A673 (cell line): ENCODE results near the gene HOXA3.
A peak's percentile ranks its signal among the peaks of the same experiment; 100 is the strongest.

Experiments
- EZH2 ChIP-seq: fragments of 200-600 bp; sonication (generic); IDR thresholded peaks from 2 replicates; pipeline ENCODE4 v1.6.1; 2017; ENCODE audit warnings: borderline replicate concordance, low read depth, mild to moderate bottlenecking, mixed read lengths, antibody characterized with exemption, low read length; ENCODE audit not compliant: poor library complexity, severe bottlenecking
- TF ChIP-seq, protein P1 (sequence below): fragments of 300-800, 200-600 bp; sonication (generic); conservative IDR thresholded peaks from 2 replicates; pipeline ENCODE4 v1.5.1; 2017; ENCODE audit warnings: low read depth, mild to moderate bottlenecking, antibody characterized with exemption, low read length, moderate library complexity, mixed read lengths

DNA sequence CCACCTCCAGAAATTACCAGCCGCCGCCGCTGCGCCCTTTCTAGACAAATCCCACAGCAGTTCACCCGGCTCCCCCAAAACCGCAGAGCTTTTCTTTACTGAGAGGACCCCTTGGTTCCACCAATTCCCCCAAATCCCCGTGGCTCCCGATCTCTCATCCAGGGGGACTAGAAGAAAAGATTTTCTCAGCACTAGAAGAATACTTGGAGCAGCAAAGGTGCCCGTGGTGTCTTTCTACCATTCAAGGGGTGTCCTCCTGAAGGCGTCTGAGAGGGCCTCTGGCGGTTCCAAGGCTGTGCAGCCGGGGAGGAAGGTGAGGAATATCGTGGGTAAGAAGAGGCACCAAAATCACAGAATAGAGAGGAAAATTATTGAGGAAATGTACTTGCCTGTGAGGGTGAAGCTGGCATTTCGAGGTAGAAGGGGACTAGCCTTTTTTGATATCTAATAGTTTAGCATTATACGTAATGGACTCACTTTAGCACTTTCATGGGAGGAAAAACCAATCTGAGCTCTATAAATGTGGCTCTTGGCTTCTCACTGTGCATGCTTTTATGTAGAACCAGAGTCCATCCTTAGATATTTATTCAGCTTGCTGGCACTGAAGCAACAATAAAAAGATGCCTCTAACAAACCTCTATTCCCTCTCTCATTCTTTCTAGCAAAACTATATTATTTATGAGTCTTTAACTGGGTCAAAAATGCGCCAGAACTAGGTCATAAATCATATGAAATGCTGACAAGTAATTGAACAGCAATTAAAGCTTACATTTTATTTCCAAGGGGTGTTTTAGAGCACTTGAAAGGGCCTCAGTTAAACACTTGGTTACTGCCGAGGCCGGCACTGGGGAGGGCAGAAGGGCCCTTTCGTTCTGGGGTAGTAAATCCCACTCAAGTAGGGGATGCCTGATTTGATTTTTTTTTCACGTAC lies 36.1 kb downstream of the HOXA3 start:
- TF ChIP-seq EZH2 = peak; percentile 53
- TF ChIP-seq, protein P1, sequence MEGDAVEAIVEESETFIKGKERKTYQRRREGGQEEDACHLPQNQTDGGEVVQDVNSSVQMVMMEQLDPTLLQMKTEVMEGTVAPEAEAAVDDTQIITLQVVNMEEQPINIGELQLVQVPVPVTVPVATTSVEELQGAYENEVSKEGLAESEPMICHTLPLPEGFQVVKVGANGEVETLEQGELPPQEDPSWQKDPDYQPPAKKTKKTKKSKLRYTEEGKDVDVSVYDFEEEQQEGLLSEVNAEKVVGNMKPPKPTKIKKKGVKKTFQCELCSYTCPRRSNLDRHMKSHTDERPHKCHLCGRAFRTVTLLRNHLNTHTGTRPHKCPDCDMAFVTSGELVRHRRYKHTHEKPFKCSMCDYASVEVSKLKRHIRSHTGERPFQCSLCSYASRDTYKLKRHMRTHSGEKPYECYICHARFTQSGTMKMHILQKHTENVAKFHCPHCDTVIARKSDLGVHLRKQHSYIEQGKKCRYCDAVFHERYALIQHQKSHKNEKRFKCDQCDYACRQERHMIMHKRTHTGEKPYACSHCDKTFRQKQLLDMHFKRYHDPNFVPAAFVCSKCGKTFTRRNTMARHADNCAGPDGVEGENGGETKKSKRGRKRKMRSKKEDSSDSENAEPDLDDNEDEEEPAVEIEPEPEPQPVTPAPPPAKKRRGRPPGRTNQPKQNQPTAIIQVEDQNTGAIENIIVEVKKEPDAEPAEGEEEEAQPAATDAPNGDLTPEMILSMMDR = no peak
